ENCODE measurements around the gene CEP104.

DNA sequence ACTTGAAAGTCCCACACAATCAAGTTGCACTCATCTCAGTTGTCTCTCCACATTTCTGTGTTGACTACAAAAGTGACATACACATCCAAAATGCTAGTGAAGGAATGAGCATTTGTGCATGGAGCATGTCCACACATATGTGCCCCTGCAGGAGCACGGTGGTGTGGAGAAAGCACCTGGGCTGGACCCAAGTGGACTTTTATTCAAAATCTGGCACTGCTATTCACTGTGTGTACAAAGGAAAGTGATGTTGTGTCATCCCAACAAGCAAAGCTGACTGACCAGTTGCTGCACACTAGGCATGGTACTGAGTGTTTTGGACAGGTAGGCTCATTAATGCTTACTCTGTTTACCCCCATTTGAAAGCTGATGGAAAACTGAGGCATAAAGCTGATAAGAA is 19.3 kb downstream of the CEP104 start:
- TF ChIP-seq, protein P1, sequence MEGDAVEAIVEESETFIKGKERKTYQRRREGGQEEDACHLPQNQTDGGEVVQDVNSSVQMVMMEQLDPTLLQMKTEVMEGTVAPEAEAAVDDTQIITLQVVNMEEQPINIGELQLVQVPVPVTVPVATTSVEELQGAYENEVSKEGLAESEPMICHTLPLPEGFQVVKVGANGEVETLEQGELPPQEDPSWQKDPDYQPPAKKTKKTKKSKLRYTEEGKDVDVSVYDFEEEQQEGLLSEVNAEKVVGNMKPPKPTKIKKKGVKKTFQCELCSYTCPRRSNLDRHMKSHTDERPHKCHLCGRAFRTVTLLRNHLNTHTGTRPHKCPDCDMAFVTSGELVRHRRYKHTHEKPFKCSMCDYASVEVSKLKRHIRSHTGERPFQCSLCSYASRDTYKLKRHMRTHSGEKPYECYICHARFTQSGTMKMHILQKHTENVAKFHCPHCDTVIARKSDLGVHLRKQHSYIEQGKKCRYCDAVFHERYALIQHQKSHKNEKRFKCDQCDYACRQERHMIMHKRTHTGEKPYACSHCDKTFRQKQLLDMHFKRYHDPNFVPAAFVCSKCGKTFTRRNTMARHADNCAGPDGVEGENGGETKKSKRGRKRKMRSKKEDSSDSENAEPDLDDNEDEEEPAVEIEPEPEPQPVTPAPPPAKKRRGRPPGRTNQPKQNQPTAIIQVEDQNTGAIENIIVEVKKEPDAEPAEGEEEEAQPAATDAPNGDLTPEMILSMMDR (conservative IDR thresholded peaks at IDR 0.05; ENCODE audit: low read depth in 2 of 2): no peak
- TF ChIP-seq, protein P2, sequence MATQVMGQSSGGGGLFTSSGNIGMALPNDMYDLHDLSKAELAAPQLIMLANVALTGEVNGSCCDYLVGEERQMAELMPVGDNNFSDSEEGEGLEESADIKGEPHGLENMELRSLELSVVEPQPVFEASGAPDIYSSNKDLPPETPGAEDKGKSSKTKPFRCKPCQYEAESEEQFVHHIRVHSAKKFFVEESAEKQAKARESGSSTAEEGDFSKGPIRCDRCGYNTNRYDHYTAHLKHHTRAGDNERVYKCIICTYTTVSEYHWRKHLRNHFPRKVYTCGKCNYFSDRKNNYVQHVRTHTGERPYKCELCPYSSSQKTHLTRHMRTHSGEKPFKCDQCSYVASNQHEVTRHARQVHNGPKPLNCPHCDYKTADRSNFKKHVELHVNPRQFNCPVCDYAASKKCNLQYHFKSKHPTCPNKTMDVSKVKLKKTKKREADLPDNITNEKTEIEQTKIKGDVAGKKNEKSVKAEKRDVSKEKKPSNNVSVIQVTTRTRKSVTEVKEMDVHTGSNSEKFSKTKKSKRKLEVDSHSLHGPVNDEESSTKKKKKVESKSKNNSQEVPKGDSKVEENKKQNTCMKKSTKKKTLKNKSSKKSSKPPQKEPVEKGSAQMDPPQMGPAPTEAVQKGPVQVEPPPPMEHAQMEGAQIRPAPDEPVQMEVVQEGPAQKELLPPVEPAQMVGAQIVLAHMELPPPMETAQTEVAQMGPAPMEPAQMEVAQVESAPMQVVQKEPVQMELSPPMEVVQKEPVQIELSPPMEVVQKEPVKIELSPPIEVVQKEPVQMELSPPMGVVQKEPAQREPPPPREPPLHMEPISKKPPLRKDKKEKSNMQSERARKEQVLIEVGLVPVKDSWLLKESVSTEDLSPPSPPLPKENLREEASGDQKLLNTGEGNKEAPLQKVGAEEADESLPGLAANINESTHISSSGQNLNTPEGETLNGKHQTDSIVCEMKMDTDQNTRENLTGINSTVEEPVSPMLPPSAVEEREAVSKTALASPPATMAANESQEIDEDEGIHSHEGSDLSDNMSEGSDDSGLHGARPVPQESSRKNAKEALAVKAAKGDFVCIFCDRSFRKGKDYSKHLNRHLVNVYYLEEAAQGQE (IDR thresholded peaks at IDR 0.05; ENCODE audit: unreplicated experiment): no peak

Data from GM23338 (cell line).